GM12872 (cell line): ENCODE data around the gene R3HDML.

Experiments
- CTCF ChIP-seq: IDR thresholded peaks from 3 replicates; pipeline ENCODE4 v1.5.1; 2011; ENCODE audit warnings: low read depth, mild to moderate bottlenecking, low read length, moderate library complexity; ENCODE audit not compliant: insufficient read depth

R3HDML gene

DNA sequence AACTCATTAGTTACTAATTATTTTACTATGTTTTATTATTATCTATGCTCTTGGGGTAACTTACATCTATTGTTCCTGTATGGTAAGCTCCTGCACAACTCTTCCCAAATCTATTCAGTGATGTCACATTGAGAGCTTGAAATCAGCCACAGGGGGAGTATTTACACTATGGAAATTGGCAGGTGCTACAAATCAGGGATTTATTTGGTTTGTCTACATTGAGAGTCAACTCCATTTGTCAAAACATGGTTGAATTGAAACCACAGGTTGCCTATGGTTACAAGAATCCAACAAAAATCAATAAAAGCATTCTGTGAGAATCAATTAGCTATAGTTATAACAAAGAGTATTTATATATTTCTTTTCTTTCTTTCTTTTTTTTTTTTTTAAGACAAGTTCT is 22.0 kb upstream of the R3HDML start:
- TF ChIP-seq CTCF, result no peak

DNA sequence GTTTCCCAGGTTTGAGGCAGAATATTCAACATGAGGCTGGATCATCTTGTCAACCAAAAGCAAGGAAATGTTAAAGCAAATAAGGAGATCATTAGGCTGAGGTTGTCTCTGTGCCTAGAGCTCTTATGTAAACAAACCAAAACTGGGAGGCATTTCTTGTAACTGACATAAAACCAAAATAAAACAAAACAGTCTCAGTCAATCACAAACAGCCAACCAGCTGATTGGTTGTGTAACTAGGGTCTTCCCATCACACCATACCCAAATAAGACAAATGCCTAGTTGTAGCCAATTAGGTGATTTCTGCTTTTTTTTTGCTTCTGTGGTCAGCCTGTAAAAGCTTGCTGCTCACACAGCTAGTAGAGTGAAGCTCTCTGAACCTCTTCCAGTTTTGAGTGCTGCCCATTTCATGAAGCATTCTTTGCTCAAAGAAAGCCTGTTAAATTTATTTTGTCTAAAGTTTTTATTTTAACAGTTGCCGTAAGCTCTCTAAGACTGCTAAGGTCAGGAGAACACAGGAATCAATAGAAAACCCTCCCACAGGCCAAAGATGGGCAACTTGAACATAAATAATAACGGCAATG is 16.9 kb upstream of the R3HDML start:
- TF ChIP-seq CTCF, result no peak

GRCh38 chr20:44324343-44324742 is 12.5 kb upstream of the R3HDML start:
- TF ChIP-seq CTCF, result no peak

- TF ChIP-seq CTCF, result no peak
These were observed 10.3 kb upstream of the R3HDML start for GRCh38 chr20:44326391-44327159.

DNA sequence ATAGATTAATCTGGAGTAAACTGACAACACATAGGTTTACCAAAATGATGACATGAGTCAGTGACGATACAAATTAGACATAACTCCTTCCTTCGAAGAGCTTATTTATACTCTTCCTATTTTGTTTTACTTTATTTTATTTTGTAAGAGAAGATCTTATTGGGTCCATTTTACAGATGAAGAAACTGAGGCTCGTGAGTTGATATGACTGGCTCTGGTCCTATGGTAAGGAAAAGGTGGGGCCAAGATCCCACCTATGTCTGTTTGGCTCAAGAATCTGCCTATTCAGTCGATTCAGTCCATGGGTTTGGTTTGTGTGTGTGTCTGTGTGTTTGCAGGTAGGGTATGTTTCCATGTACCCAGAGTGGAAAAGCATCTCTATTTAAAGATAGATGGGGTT is 8.4 kb upstream of the R3HDML start:
- TF ChIP-seq CTCF, result no peak

DNA sequence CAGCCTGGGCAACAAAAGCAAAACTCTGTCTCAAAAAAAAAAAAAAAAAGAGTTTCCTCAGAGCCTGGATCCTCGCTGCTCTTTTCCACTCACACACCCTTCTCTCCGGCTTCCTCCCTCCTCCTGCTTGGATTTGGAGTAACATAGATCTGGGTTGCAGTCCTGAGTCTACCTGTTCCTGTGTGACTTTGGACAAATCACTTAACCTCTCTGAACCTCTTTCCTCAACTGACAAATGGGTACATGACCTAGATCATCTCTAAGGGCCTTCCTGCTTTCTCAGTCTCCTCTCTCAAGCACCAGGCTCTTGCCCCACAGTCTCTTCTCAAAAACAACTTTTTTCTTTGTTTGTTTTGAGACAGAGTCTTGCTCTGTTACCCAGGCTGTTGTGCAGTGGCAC is 5.6 kb upstream of the R3HDML start:
- TF ChIP-seq CTCF, result no peak

- no peak for TF ChIP-seq CTCF
These were observed 2.5 kb upstream of the R3HDML start for GRCh38 chr20:44334306-44334705.
